Endodermal cell (in vitro differentiated cells): ENCODE results near the gene LIPN. TPM values are rescaled to one million over a fixed set of nuclear protein-coding genes. Genes with fewer than 3 reads are reported as not detected.
"Not testable (repeated sequence)": the region's sequence is repeated elsewhere in the genome, so short reads cannot be mapped to it uniquely, and the experiment has no call there.

Experiments
- DNase-seq: peaks from one replicate; pipeline ENCODE4 v3.0.0-alpha.2; 2017
- H3K27ac ChIP-seq: 2 replicates; pipeline ENCODE4 v1.5.1; 2013; ENCODE audit warnings: mild to moderate bottlenecking, low read depth, low read length, moderate library complexity
- H3K27me3 ChIP-seq: 2 replicates; pipeline ENCODE4 v1.6.1; 2013; ENCODE audit warnings: mild to moderate bottlenecking, low read length, moderate library complexity; ENCODE audit not compliant: insufficient read depth, control insufficient read depth, poor library complexity, severe bottlenecking
- H3K36me3 ChIP-seq: 2 replicates; pipeline ENCODE4 v1.7.0; 2013; ENCODE audit warnings: mild to moderate bottlenecking, low read length, moderate library complexity; ENCODE audit not compliant: control insufficient read depth, insufficient read depth
- H3K4me1 ChIP-seq: one replicate; pipeline ENCODE4 v1.7.0; 2013; ENCODE audit warnings: low read length; ENCODE audit not compliant: control insufficient read depth, insufficient read depth
- H3K4me3 ChIP-seq: 2 replicates; pipeline ENCODE4 v1.5.1; 2013; ENCODE audit warnings: mild to moderate bottlenecking, low read length, moderate library complexity
- H3K9ac ChIP-seq: 2 replicates; pipeline ENCODE4 v1.6.1; 2013; ENCODE audit warnings: mild to moderate bottlenecking, low read length, moderate library complexity; ENCODE audit not compliant: poor library complexity, severe bottlenecking; ENCODE audit errors: extremely low read depth
- H3K9me3 ChIP-seq: 2 replicates; pipeline ENCODE4 v1.6.1; 2013; ENCODE audit warnings: mild to moderate bottlenecking, low read length, moderate library complexity; ENCODE audit not compliant: control insufficient read depth
- H3K27ac Mint-ChIP-seq: 2 replicates; pipeline ENCODE4 v1.8.0; 2020; ENCODE audit warnings: mixed read lengths
- H3K27me3 Mint-ChIP-seq: 2 replicates; pipeline ENCODE4 v1.8.0; 2021; ENCODE audit warnings: mild to moderate bottlenecking, mixed read lengths; ENCODE audit not compliant: insufficient read depth
- H3K36me3 Mint-ChIP-seq: 2 replicates; pipeline ENCODE4 v1.8.0; 2020; ENCODE audit warnings: low read depth, mixed read lengths
- H3K4me1 Mint-ChIP-seq: 2 replicates; pipeline ENCODE4 v1.8.0; 2020; ENCODE audit warnings: mixed read lengths
- H3K4me3 Mint-ChIP-seq: 2 replicates; pipeline ENCODE4 v1.8.0; 2020; ENCODE audit warnings: mild to moderate bottlenecking, moderate library complexity, mixed read lengths
- H3K9me3 Mint-ChIP-seq: 2 replicates; pipeline ENCODE4 v1.8.0; 2020; ENCODE audit warnings: mild to moderate bottlenecking, mixed read lengths
- CTCF ChIP-seq: fragments of 200-600 bp; sonication (generic); conservative IDR thresholded peaks from 2 replicates; pipeline ENCODE4 v1.5.0; 2021; ENCODE audit warnings: antibody characterized with exemption, mild to moderate bottlenecking
- WGBS, 2 experiments: methylation state at CpG; one replicate each; pipeline versions ENCODE4 v1.1.5 to v1.1.7; 2013; ENCODE audit warnings: missing lambda C conversion rate in 2 of 2, mixed read lengths in 1 of 2; ENCODE audit not compliant: insufficient coverage in 1 of 2, insufficient read length in 1 of 2; 5-methylcytosine and 5-hydroxymethylcytosine counted together
- total RNA-seq, 2 donors: library from RNA; stranded (reverse); fragmentation: NEBNext Ultra II Directional in 1 of 2; extraction: Animal tissue kit (Norgen Biotek cat#: 25700) in 1 of 2; gene quantifications; 2 replicates in 1 of 2; 3 replicates in 1 of 2; pipeline ENCODE4 v1.2.1, GENCODE V29; 2021

The LIPN gene
- total RNA-seq, 2 donors from 2014 or later: not detected

- peaks cover 18% of the 10 kb centered on the region for H3K27me3 Mint-ChIP-seq
- WGBS, 2 experiments: 64 to 75% methylated on average over 3 to 6 of the region's 6 CpGs
- Histone ChIP-seq H3K27me3 (peaks cover 8% of the 10 kb centered on the region), H3K36me3 (no peaks in the 10 kb centered on the region), H3K4me1 (no peaks in the 10 kb centered on the region), H3K9me3 (no peaks in the 10 kb centered on the region), H3K9ac (no peak overlapping the region), H3K4me3 (no peak overlapping the region), H3K27ac (no peak overlapping the region)
- no peaks in the 10 kb centered on the region for H3K9me3 Mint-ChIP-seq
- TF ChIP-seq CTCF: no peak
- peak; percentile 55 for DNase-seq
- H3K36me3 Mint-ChIP-seq: no peaks in the 10 kb centered on the region
- peaks cover 6% of the 10 kb centered on the region for H3K4me1 Mint-ChIP-seq
- H3K27ac Mint-ChIP-seq: no peak overlapping the region
- no peak overlapping the region for H3K4me3 Mint-ChIP-seq
Measured at GRCh38 chr10:88731296-88731695, 28.5 kb upstream of the LIPN start.

- Histone ChIP-seq H3K27ac (no peak overlapping the region), H3K4me3 (no peak overlapping the region), H3K9me3 (no peaks in the 10 kb centered on the region), H3K36me3 (no peaks in the 10 kb centered on the region), H3K9ac (no peak overlapping the region), H3K27me3 (no peaks in the 10 kb centered on the region), H3K4me1 (no peaks in the 10 kb centered on the region)
- Mint-ChIP-seq H3K4me3 (no peak overlapping the region), H3K4me1 (peaks cover 6% of the 10 kb centered on the region), H3K27me3 (peaks cover 6% of the 10 kb centered on the region), H3K27ac (no peak overlapping the region), H3K9me3 (no peaks in the 10 kb centered on the region), H3K36me3 (no peaks in the 10 kb centered on the region)
- DNase-seq: no peak
- no peak for TF ChIP-seq CTCF
- WGBS, 2 experiments: 94 to 97% methylated on average over 2 of the region's 2 CpGs
Measured at GRCh38 chr10:88733215-88733614, 26.6 kb upstream of the LIPN start.

GRCh38 chr10:88735661-88736060 is 24.2 kb upstream of the LIPN start:
- no peaks in the 10 kb centered on the region for H3K36me3 ChIP-seq

GRCh38 chr10:88741921-88742320 is 17.9 kb upstream of the LIPN start:
- not testable (repeated sequence) for H3K36me3 ChIP-seq, H3K9me3 ChIP-seq, H3K4me3 ChIP-seq, H3K27ac Mint-ChIP-seq, H3K9me3 Mint-ChIP-seq, H3K27ac ChIP-seq, H3K4me3 Mint-ChIP-seq, DNase-seq, H3K4me1 ChIP-seq, H3K36me3 Mint-ChIP-seq, H3K27me3 ChIP-seq, H3K9ac ChIP-seq, H3K4me1 Mint-ChIP-seq
- H3K27me3 Mint-ChIP-seq: peaks cover 20% of the 10 kb centered on the region
- WGBS, 2 experiments: 63 to 68% methylated on average over 3 to 5 of the region's 5 CpGs

More at GRCh38 chr10:88735661-88736060, 24.2 kb upstream of the LIPN start:
- Histone ChIP-seq H3K4me1 (no peaks in the 10 kb centered on the region), H3K27me3 (no peaks in the 10 kb centered on the region), H3K27ac (no peak overlapping the region), H3K9ac (no peak overlapping the region), H3K9me3 (no peaks in the 10 kb centered on the region), H3K4me3 (no peak overlapping the region)
- no peak for TF ChIP-seq CTCF
- H3K4me3 Mint-ChIP-seq: no peak overlapping the region
- no peaks in the 10 kb centered on the region for H3K9me3 Mint-ChIP-seq
- H3K27me3 Mint-ChIP-seq: peaks cover 12% of the 10 kb centered on the region
- H3K36me3 Mint-ChIP-seq: no peaks in the 10 kb centered on the region
- DNase-seq: no peak
- H3K27ac Mint-ChIP-seq: no peak overlapping the region
- 88% methylated on average over 1 of the region's 1 CpG; no CpG with 5 or more reads in 1 of the 2 experiments for WGBS, 2 experiments
- H3K4me1 Mint-ChIP-seq: peaks cover 6% of the 10 kb centered on the region
